ENCODE measurements around the gene PARVA. TPM values are rescaled to one million over a fixed set of nuclear protein-coding genes. Genes with fewer than 3 reads are reported as not detected.

Gene PARVA
- total RNA-seq, 2 donors from 2014 or later = not detected

DNA sequence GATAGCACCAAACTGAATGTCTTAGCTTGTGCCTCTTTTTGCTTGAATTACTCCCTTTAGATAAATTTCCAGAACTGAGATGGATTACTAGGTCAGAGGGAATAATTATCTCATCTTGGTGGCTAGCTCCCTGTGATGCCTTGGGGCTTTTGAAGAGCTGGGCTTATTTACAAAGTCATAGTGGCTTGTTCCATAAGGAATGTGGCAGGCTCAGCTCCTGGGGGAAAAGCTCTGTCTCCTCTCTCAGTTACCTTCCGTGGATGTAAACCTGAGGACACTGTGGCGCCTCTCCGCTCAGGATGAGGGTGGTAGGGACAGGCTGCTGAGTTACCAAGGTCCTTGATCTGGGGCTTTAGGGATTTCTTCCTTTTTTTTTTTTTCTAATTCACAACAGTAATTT is 121.7 kb downstream of the PARVA start:
- no peaks in the 10 kb centered on the region for H3K9me3 Mint-ChIP-seq
- no peak for ATAC-seq (replicated peaks in 1 of 2)
- no peaks in the 10 kb centered on the region for H3K27me3 Mint-ChIP-seq (ENCODE audit: low read depth)
- H3K4me1 Mint-ChIP-seq (ENCODE audit: low read depth) = no peaks in the 10 kb centered on the region
- no peak overlapping the region for H3K27ac Mint-ChIP-seq
- no peak overlapping the region for H3K4me3 Mint-ChIP-seq
- H3K36me3 Mint-ChIP-seq (ENCODE audit: insufficient read depth in 2 of 2) = no peaks in the 10 kb centered on the region
- no peak for DNase-seq

DNA sequence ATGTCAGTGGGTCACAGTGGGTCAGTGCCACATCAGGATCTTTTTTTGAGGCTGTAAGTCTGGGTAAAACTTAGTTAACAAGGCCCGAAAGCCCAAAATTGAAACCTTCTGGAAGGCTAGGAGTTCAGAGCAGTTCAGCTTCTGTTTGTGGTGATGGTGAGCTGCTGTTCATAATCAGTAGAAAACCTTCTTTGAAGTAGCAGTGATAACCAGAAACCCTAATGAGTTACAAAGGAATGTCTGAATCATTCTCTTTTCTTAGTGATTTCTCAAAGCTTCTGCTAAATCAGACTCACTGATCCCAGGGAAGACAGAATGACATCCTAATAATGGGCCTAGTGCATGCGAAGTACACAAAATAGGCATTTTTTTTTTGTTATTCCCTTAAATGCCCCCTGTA is 124.7 kb downstream of the PARVA start:
- no peaks in the 10 kb centered on the region for H3K36me3 Mint-ChIP-seq (ENCODE audit: insufficient read depth in 2 of 2)
- H3K27ac Mint-ChIP-seq = no peak overlapping the region
- H3K4me1 Mint-ChIP-seq (ENCODE audit: low read depth) = no peaks in the 10 kb centered on the region
- ATAC-seq (replicated peaks in 1 of 2) (no peak), DNase-seq (no peak)
- H3K4me3 Mint-ChIP-seq = no peak overlapping the region
- H3K9me3 Mint-ChIP-seq = no peaks in the 10 kb centered on the region
- H3K27me3 Mint-ChIP-seq (ENCODE audit: low read depth) = no peaks in the 10 kb centered on the region

DNA sequence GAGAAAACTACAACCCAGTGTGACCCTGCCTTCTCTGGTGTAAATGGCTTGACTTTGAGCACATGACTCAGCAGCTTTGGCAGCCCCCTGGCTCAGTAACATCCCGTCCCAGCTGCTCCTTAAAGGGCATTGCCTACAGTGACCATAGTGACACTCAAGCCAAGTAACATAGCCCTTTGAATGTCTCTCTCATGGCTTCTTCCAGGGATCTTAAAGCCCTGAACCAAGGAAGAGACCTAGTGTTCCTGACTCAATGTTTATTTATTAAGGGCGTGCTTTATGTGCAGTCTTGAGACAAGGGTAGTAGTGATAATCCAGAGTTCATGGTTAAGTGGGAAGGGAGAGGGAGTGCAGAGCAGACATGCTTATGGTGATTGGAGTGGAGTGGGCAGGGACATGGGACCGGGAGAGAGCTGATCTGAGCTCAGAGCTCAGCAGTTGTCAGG is 125.7 kb downstream of the PARVA start:
- no peaks in the 10 kb centered on the region for H3K27me3 Mint-ChIP-seq (ENCODE audit: low read depth)
- no peak for ATAC-seq (replicated peaks in 1 of 2)
- H3K27ac Mint-ChIP-seq = no peak overlapping the region
- H3K36me3 Mint-ChIP-seq (ENCODE audit: insufficient read depth in 2 of 2) = no peaks in the 10 kb centered on the region
- DNase-seq = no peak
- no peaks in the 10 kb centered on the region for H3K4me1 Mint-ChIP-seq (ENCODE audit: low read depth)
- no peak overlapping the region for H3K4me3 Mint-ChIP-seq
- no peaks in the 10 kb centered on the region for H3K9me3 Mint-ChIP-seq

DNA sequence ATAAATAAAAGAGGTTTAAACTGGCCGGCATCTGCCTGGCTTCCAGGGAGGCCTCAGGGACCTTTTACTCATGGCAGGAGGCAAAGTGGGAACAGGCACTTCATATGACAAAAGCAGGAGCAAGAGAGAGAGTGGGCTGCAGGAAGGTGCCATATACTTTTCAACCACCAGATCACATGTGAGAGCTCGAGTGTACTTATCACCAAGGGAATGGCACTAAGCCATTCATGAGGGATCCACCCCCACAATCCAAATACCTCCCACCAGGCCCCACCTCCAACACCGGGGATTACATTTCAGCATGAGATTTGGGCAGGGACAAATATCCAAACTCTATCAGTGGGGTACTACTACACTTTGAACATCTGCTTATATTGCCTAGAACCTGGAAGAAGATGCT is 126.5 kb downstream of the PARVA start:
- Mint-ChIP-seq H3K27me3 (ENCODE audit: low read depth) (no peaks in the 10 kb centered on the region), H3K4me3 (no peak overlapping the region), H3K27ac (no peak overlapping the region), H3K36me3 (ENCODE audit: insufficient read depth in 2 of 2) (no peaks in the 10 kb centered on the region), H3K9me3 (no peaks in the 10 kb centered on the region), H3K4me1 (ENCODE audit: low read depth) (no peaks in the 10 kb centered on the region)
- DNase-seq = no peak
- no peak for ATAC-seq (replicated peaks in 1 of 2)

DNA sequence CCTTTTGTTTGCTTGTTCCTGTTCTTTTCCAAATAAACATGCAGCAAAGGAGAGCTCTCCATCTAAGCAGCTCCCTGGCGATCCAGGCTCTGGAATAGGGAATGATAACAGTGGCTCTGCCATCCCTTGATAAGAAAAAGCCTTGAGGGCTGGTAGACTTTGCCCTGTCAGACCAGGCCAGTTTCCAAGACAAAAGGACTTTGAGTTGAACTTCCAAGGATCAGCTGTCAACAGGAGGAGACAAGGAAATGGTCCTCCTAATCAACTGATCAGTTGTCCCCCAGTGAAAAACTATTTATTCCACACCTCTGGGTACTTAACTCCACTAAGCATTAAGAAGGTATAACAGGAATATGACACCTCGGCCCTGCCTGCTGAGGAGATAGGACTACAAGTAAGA is 127.8 kb downstream of the PARVA start:
- DNase-seq = no peak
- no peak overlapping the region for H3K4me3 Mint-ChIP-seq
- no peaks in the 10 kb centered on the region for H3K9me3 Mint-ChIP-seq
- no peak for ATAC-seq (replicated peaks in 1 of 2)
- no peak overlapping the region for H3K27ac Mint-ChIP-seq
- H3K36me3 Mint-ChIP-seq (ENCODE audit: insufficient read depth in 2 of 2) = no peaks in the 10 kb centered on the region
- no peaks in the 10 kb centered on the region for H3K27me3 Mint-ChIP-seq (ENCODE audit: low read depth)
- no peaks in the 10 kb centered on the region for H3K4me1 Mint-ChIP-seq (ENCODE audit: low read depth)

DNA sequence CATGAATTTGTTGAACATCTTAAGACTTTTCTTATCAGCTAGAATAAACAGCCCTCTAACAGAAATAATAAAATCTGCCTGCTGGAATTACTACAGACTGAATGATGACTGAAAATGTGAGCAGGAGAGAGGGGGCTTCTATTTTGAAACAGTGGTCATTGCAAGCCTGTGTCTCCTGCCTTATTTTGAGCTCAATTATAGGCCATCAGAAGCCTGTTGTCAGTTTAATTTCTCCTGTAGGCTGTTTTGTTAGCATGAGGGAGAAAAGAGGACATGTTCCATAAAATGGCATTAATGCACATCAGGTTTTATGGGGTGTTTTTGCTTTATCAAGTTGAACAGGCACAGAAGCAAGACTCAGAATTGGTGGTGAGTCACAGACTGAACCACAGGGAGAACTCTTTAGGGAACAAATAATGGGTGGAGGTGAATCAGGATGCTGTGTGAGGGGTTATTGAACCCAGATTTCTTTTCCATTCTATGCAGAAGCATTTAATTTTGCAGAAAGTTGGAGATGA is 129.1 kb downstream of the PARVA start:
- no peak overlapping the region for H3K27ac Mint-ChIP-seq
- H3K9me3 Mint-ChIP-seq = no peaks in the 10 kb centered on the region
- H3K27me3 Mint-ChIP-seq (ENCODE audit: low read depth) = no peaks in the 10 kb centered on the region
- no peak for ATAC-seq (replicated peaks in 1 of 2)
- H3K4me1 Mint-ChIP-seq (ENCODE audit: low read depth) = no peaks in the 10 kb centered on the region
- no peak for DNase-seq
- H3K36me3 Mint-ChIP-seq (ENCODE audit: insufficient read depth in 2 of 2) = no peaks in the 10 kb centered on the region
- no peak overlapping the region for H3K4me3 Mint-ChIP-seq

DNA sequence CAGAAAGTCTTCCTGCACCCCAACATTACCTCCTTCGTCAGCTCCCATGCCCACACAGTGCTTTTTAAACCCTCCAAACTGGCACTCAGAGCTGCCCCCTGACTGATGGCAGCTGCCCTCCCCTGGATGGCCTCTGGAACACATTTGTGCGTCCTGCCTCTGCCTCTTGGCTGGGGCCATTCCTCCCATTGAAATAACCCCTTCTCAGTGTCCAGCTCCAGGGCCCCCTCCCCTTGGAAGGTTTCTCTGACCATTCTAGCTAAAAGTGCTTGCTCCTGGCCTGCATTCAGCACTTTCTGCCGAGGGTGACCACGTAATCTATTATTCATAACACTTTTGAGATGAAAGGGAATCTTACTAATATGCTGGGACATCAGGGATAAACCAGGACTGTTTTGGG is 130.0 kb downstream of the PARVA start:
- Mint-ChIP-seq H3K36me3 (ENCODE audit: insufficient read depth in 2 of 2) (no peaks in the 10 kb centered on the region), H3K27ac (no peak overlapping the region), H3K4me3 (no peak overlapping the region), H3K4me1 (ENCODE audit: low read depth) (no peaks in the 10 kb centered on the region), H3K27me3 (ENCODE audit: low read depth) (no peaks in the 10 kb centered on the region), H3K9me3 (no peaks in the 10 kb centered on the region)
- DNase-seq (no peak), ATAC-seq (replicated peaks in 1 of 2) (no peak)

DNA sequence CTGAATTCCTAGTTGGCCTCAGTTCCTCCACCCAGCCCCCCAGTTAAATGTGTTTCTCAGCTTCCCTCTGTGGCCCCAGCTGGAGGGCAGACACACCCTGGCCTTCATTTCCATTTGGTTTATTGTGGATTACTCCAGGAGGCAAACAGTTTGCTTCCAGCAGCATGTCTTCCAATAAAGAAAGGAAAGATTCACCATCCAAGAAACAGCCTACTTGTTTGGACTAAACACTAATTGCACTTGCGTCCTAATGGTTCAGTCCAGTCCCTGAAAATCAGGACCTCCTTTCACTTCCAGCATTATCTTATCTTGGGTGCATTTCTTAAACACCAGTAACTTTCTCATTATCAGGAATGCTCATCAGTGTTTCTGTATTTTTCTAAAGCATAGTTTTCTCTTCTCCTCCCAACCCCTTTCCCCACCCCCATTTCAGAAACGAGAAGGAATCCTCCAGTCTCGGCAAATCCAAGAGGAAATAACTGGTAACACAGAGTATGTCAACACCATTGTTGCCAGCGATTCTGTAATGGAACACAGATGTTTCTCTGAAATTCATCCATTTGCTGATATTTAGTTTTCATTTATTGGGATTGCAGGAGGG is 130.9 kb downstream of the PARVA start:
- H3K9me3 Mint-ChIP-seq = no peaks in the 10 kb centered on the region
- no peak for DNase-seq
- ATAC-seq (replicated peaks in 1 of 2) = no peak
- H3K27ac Mint-ChIP-seq = no peak overlapping the region
- H3K36me3 Mint-ChIP-seq (ENCODE audit: insufficient read depth in 2 of 2) = no peaks in the 10 kb centered on the region
- no peaks in the 10 kb centered on the region for H3K27me3 Mint-ChIP-seq (ENCODE audit: low read depth)
- H3K4me1 Mint-ChIP-seq (ENCODE audit: low read depth) = no peaks in the 10 kb centered on the region
- no peak overlapping the region for H3K4me3 Mint-ChIP-seq

DNA sequence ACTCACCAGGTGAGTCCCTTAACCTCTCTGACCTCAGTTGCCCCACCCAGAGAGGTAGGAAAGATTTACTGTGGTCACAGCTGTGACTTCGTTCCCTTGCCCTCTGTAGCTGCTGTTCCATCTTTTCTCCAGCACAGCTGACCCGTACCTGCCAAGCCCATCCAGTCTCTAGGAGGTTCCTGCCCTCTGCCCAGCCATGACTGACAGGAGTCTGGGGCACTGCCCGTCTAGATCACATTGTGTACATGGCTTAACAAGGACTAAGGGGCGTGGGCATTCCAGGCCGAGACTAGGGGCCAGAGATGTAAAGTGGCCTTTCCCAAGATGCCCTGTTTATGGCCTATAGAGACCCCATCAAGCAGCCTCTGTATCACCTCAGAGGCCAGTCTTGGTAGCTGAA is 132.0 kb downstream of the PARVA start:
- Mint-ChIP-seq H3K4me3 (no peak overlapping the region), H3K4me1 (ENCODE audit: low read depth) (no peaks in the 10 kb centered on the region), H3K27ac (no peak overlapping the region), H3K27me3 (ENCODE audit: low read depth) (no peaks in the 10 kb centered on the region), H3K9me3 (no peaks in the 10 kb centered on the region), H3K36me3 (ENCODE audit: insufficient read depth in 2 of 2) (no peaks in the 10 kb centered on the region)
- DNase-seq (no peak), ATAC-seq (replicated peaks in 1 of 2) (no peak)

DNA sequence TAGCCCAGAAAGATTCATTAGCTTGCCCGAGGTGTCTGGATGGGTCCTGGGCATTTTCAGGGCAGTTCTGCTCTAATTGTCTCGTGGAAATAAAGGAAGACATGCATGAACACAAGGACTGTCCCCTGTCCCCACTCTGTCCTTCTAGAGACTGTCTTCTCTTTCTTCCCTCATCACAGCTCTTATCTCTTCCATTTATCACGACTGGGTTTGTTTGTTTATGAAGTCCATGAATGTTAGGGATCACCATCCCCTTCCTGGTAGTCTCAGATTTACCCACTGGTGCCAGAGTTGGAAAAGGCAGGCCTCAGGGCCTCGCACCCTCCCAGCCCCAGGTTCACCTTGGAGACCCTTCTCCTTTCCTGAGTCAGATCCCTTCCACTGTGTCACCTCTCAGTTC is 134.8 kb downstream of the PARVA start:
- no peak overlapping the region for H3K4me3 Mint-ChIP-seq
- ATAC-seq (replicated peaks in 1 of 2) (no peak), DNase-seq (no peak)
- no peaks in the 10 kb centered on the region for H3K36me3 Mint-ChIP-seq (ENCODE audit: insufficient read depth in 2 of 2)
- H3K27ac Mint-ChIP-seq = no peak overlapping the region
- no peaks in the 10 kb centered on the region for H3K9me3 Mint-ChIP-seq
- no peaks in the 10 kb centered on the region for H3K4me1 Mint-ChIP-seq (ENCODE audit: low read depth)
- no peaks in the 10 kb centered on the region for H3K27me3 Mint-ChIP-seq (ENCODE audit: low read depth)

DNA sequence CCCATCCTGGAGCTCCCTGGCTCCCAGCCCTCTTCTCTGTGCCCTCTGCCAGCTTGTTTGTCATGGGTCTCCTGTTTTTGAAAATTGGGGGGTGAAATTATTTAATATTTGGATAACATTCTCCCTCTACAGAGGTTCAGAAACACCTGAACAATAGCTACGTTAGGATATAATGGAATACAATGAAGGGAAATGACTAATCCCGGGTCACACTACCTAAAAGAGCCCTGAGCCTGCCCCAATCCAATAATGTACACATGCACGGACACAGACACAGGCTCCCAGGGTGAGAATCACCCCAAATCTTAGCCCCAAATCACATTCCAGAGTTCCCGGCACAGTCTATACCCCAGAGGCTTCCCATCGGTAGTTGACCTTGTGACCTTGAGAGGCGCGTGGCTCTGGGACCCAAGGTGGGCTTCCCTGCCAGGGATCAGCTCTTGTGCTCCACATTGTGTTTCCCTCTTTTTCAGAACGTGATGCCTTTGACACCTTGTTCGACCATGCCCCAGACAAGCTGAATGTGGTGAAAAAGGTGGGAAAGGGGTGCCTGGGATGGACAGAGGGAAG is 135.5 kb downstream of the PARVA start:
- ATAC-seq (replicated peaks in 1 of 2) = no peak
- Mint-ChIP-seq H3K4me1 (ENCODE audit: low read depth) (no peaks in the 10 kb centered on the region), H3K36me3 (ENCODE audit: insufficient read depth in 2 of 2) (no peaks in the 10 kb centered on the region), H3K4me3 (no peak overlapping the region), H3K27me3 (ENCODE audit: low read depth) (no peaks in the 10 kb centered on the region), H3K9me3 (no peaks in the 10 kb centered on the region), H3K27ac (no peak overlapping the region)
- no peak for DNase-seq

DNA sequence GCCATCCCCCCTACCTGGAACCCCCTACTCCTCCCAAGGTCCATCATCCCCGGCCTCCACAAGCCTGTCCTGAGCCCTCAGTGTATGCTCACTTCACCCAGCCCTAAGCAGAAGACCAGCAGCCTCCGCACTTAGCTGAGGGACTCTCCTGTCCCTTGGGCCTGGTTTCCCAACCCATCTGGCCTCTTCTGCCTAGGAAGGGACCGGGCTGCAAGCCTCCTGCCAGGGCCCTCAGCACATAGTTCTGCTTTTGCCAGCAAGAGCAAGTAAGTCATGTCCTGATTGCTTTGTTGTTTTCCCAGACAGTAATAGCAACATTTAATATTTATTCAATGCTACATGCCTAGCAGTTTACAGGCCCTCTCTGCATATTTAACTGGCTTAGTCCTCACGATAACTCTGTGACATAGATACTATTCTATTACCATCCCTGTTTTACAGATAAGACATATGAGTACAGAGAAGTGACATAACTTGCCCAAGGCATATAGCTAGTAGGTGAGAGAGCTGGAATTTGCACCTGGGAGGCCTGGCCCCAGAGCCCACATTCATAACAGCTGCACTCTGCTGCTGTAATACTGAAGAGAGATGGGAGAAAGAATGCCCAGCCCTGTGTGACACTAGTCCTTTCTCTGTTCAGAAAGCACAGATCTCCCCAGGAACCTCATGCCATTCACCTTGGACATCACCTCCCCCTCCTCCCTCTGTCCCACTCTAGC is 139.2 kb downstream of the PARVA start:
- no peaks in the 10 kb centered on the region for H3K4me1 Mint-ChIP-seq (ENCODE audit: low read depth)
- ATAC-seq (replicated peaks in 1 of 2) = no peak
- H3K9me3 Mint-ChIP-seq = no peaks in the 10 kb centered on the region
- H3K27me3 Mint-ChIP-seq (ENCODE audit: low read depth) = no peaks in the 10 kb centered on the region
- no peak overlapping the region for H3K27ac Mint-ChIP-seq
- no peak overlapping the region for H3K4me3 Mint-ChIP-seq
- no peaks in the 10 kb centered on the region for H3K36me3 Mint-ChIP-seq (ENCODE audit: insufficient read depth in 2 of 2)
- no peak for DNase-seq

DNA sequence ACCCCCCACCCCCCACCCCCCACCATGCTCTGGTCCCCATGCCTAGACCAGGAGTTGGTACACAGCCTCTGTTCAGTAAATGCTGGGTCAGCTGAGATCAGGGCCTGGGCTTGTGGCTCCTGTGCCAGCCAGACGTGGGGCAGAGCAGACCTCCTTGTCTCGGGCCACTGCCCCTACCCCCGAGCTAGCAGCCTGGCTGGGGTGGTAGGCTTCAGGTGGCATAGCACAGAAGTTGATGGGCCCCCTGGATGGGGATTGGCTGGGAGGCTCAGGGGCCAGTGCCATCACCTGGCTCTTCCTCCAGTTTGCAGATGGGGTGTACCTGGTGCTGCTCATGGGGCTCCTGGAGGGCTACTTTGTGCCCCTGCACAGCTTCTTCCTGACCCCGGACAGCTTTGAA is 139.9 kb downstream of the PARVA start:
- H3K27ac Mint-ChIP-seq = no peak overlapping the region

DNA sequence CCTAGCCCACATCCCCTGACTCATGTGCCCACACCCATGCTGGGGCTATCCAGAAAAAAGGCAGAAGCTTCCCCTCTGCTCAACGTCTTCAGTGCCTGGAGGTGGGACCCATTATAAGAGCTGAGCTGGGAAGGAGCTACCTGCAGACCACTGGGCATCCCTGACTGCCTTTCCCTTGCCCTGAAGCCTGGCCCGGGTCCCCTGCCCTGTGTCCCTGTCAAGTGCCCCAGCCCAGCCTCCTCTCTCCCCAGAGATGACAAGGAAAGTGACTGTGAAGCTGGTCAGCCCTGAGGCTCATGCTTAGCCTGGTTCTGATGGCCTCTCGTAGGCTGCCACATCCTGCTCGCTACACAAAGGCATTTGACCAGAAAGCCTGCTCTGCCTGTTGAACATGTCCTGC is 140.4 kb downstream of the PARVA start:
- H3K9me3 Mint-ChIP-seq = no peaks in the 10 kb centered on the region
- H3K4me3 Mint-ChIP-seq = no peak overlapping the region
- no peaks in the 10 kb centered on the region for H3K36me3 Mint-ChIP-seq (ENCODE audit: insufficient read depth in 2 of 2)
- no peaks in the 10 kb centered on the region for H3K27me3 Mint-ChIP-seq (ENCODE audit: low read depth)
- H3K27ac Mint-ChIP-seq = no peak overlapping the region
- ATAC-seq (replicated peaks in 1 of 2) (no peak), DNase-seq (no peak)
- H3K4me1 Mint-ChIP-seq (ENCODE audit: low read depth) = no peaks in the 10 kb centered on the region

More for the DNA sequence above, 139.9 kb downstream of the PARVA start:
- Mint-ChIP-seq H3K9me3 (no peaks in the 10 kb centered on the region), H3K36me3 (ENCODE audit: insufficient read depth in 2 of 2) (no peaks in the 10 kb centered on the region), H3K4me1 (ENCODE audit: low read depth) (no peaks in the 10 kb centered on the region), H3K27me3 (ENCODE audit: low read depth) (no peaks in the 10 kb centered on the region), H3K4me3 (no peak overlapping the region)
- DNase-seq = no peak
- ATAC-seq (replicated peaks in 1 of 2) = no peak

All from activated T-cell treated with anti-CD3 and anti-CD28 coated beads, Interleukin-2, amount 50 U/mL, for 72 hours (primary cell).